ENCODE data around the gene CYP3A7. TPM values are rescaled to one million over a fixed set of nuclear protein-coding genes. Genes with fewer than 3 reads are reported as not detected.
A peak's percentile ranks its signal among the peaks of the same experiment; 100 is the strongest.

The CYP3A7 gene
- total and polyA plus RNA-seq, 2 of the 13 experiments (the other 11 are each of a cell fraction or from before 2014, with no cell fraction given): 5.8 to 6.4 TPM

- TF ChIP-seq E2F1 (CRISPR knock-in tag; IDR thresholded peaks at IDR 0.05): no peak
- TF ChIP-seq KDM1A (CRISPR knock-in tag; IDR thresholded peaks at IDR 0.05): no peak
- no peak for TF ChIP-seq ZNF317 (CRISPR knock-in tag; IDR thresholded peaks at IDR 0.05)
- 0 out of 2 replicates have a peak, but pooled peaks have one; percentile 28 for TF ChIP-seq ZNF556 (CRISPR knock-in tag; IDR thresholded peaks at IDR 0.05; ENCODE audit: borderline replicate concordance)
- TF ChIP-seq ZNF574 (CRISPR knock-in tag; IDR thresholded peaks at IDR 0.05): no peak
- no peak for TF ChIP-seq MYC (CRISPR knock-in tag; IDR thresholded peaks at IDR 0.05; ENCODE audit: borderline replicate concordance)
- TF ChIP-seq ZGPAT (CRISPR knock-in tag; IDR thresholded peaks at IDR 0.05): 0 out of 2 replicates have a peak, but pooled peaks have one; percentile 34
- TF ChIP-seq CEBPB (IDR thresholded peaks at IDR 0.05; ENCODE audit: borderline replicate concordance, low read depth, low read length): peak; percentile 98
- no peak for TF ChIP-seq NR2F2 (IDR thresholded peaks at IDR 0.05; ENCODE audit: borderline replicate concordance, low read depth)
- TF ChIP-seq TAF1 (CRISPR knock-in tag; IDR thresholded peaks at IDR 0.05): no peak
- no peak for TF ChIP-seq TSC22D2 (CRISPR knock-in tag; IDR thresholded peaks at IDR 0.05; ENCODE audit: borderline replicate concordance)
- TF ChIP-seq ZBTB7A (CRISPR knock-in tag; IDR thresholded peaks at IDR 0.05): no peak
- TF ChIP-seq TBP (CRISPR knock-in tag; IDR thresholded peaks at IDR 0.05): no peak
- no peak for TF ChIP-seq IRF1 (CRISPR knock-in tag; IDR thresholded peaks at IDR 0.05; ENCODE audit: low read depth)
- TF ChIP-seq ZNF280B (CRISPR knock-in tag; IDR thresholded peaks at IDR 0.05; ENCODE audit: borderline replicate concordance): no peak
- no peak for TF ChIP-seq HMGXB4 (CRISPR knock-in tag; IDR thresholded peaks at IDR 0.05; ENCODE audit: borderline replicate concordance in 1 of 2, low read depth in 1 of 2)
- no peak for TF ChIP-seq TFDP1 (CRISPR knock-in tag; IDR thresholded peaks at IDR 0.05; ENCODE audit: borderline replicate concordance)
Observed at GRCh38 chr7:99729486-99730237, 5.3 kb downstream of the CYP3A7 start (continued).
